Peyer's patch (tissue), 4 donors: ENCODE measurements around the gene LRP5.

ENCODE experiments used
- POLR2A ChIP-seq, 2 donors: fragments of 450-650 bp; IDR thresholded peaks; one replicate each; pipeline ENCODE4 v1.5.1; 2017; ENCODE audit warnings: antibody characterized with exemption in 2 of 2, mild to moderate bottlenecking in 2 of 2, moderate library complexity in 2 of 2
- TF ChIP-seq, protein P1 (sequence below), 6 experiments: fragments of 450-650 bp in 4 of 6; fragments of 200-600 bp in 2 of 6; sonication (generic) in 1 of 6; IDR thresholded peaks; one replicate each; pipeline ENCODE4 v1.5.1; 2017 to 2019; ENCODE audit warnings: antibody characterized with exemption in 6 of 6, mild to moderate bottlenecking in 3 of 6, moderate library complexity in 1 of 6

DNA sequence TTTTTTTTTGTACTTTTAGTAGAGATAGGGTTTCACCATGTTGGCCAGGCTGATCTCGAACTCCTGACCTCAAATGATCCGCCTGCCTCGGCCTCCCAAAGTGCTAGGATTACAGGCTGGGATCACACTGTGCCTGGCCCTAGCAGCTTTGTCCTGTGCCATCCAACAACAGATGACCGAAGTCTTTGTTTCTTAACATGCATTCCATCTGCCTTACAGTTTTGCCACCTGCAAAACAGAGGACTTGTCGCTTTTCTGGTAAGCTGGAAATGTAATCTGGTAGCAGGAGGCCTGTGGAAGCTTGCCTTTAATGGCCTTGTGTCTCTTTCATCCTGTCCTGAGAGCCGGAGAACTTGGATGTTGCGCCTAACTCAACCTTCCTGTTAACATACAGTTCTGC is 89.5 kb downstream of the LRP5 start:
- TF ChIP-seq, protein P1, sequence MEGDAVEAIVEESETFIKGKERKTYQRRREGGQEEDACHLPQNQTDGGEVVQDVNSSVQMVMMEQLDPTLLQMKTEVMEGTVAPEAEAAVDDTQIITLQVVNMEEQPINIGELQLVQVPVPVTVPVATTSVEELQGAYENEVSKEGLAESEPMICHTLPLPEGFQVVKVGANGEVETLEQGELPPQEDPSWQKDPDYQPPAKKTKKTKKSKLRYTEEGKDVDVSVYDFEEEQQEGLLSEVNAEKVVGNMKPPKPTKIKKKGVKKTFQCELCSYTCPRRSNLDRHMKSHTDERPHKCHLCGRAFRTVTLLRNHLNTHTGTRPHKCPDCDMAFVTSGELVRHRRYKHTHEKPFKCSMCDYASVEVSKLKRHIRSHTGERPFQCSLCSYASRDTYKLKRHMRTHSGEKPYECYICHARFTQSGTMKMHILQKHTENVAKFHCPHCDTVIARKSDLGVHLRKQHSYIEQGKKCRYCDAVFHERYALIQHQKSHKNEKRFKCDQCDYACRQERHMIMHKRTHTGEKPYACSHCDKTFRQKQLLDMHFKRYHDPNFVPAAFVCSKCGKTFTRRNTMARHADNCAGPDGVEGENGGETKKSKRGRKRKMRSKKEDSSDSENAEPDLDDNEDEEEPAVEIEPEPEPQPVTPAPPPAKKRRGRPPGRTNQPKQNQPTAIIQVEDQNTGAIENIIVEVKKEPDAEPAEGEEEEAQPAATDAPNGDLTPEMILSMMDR (IDR thresholded peaks at IDR 0.05), result no peak
- no peak for TF ChIP-seq POLR2A (IDR thresholded peaks at IDR 0.05)
